ENCODE measurements around the gene GRM7.

The GRM7 gene

GRCh38 chr3:6912240-6912639, 51.3 kb downstream of the GRM7 start:
- no peak for TF ChIP-seq TAF1 (IDR thresholded peaks at IDR 0.05; ENCODE audit: borderline replicate concordance, insufficient read depth, low read length)
- TF ChIP-seq FOXP2 (optimal IDR thresholded peaks at IDR 0.05; ENCODE audit: borderline replicate concordance, extremely low read depth, extremely low read length, insufficient read depth), result no peak
- TF ChIP-seq SIN3A (IDR thresholded peaks at IDR 0.05; ENCODE audit: borderline replicate concordance, insufficient read depth, low read length), result no peak
- TF ChIP-seq POLR2AphosphoS5 (IDR thresholded peaks at IDR 0.05; ENCODE audit: low read depth, low read length), result no peak
- no peak for TF ChIP-seq REST (IDR thresholded peaks at IDR 0.05; ENCODE audit: insufficient read depth in 1 of 2, low read depth in 2 of 2, low read length in 2 of 2)

- TF ChIP-seq TAF1 (IDR thresholded peaks at IDR 0.05; ENCODE audit: borderline replicate concordance, insufficient read depth, low read length) (no peak), POLR2AphosphoS5 (IDR thresholded peaks at IDR 0.05; ENCODE audit: low read depth, low read length) (no peak), FOXP2 (optimal IDR thresholded peaks at IDR 0.05; ENCODE audit: borderline replicate concordance, extremely low read depth, extremely low read length, insufficient read depth) (no peak), REST (IDR thresholded peaks at IDR 0.05; ENCODE audit: insufficient read depth in 1 of 2, low read depth in 2 of 2, low read length in 2 of 2) (no peak), SIN3A (IDR thresholded peaks at IDR 0.05; ENCODE audit: borderline replicate concordance, insufficient read depth, low read length) (no peak)
These were observed 55.0 kb downstream of the GRM7 start for GRCh38 chr3:6915898-6916297.

- TF ChIP-seq REST (IDR thresholded peaks at IDR 0.05; ENCODE audit: insufficient read depth in 1 of 2, low read depth in 2 of 2, low read length in 2 of 2), result no peak
- no peak for TF ChIP-seq TAF1 (IDR thresholded peaks at IDR 0.05; ENCODE audit: borderline replicate concordance, insufficient read depth, low read length)
- TF ChIP-seq FOXP2 (optimal IDR thresholded peaks at IDR 0.05; ENCODE audit: borderline replicate concordance, extremely low read depth, extremely low read length, insufficient read depth), result no peak
- TF ChIP-seq POLR2AphosphoS5 (IDR thresholded peaks at IDR 0.05; ENCODE audit: low read depth, low read length), result no peak; the same call in 1 of the 2 replicates
- no peak for TF ChIP-seq SIN3A (IDR thresholded peaks at IDR 0.05; ENCODE audit: borderline replicate concordance, insufficient read depth, low read length)
These were observed 60.2 kb downstream of the GRM7 start for GRCh38 chr3:6921066-6921465.

- TF ChIP-seq REST (IDR thresholded peaks at IDR 0.05; ENCODE audit: insufficient read depth in 1 of 2, low read depth in 2 of 2, low read length in 2 of 2) (no peak), SIN3A (IDR thresholded peaks at IDR 0.05; ENCODE audit: borderline replicate concordance, insufficient read depth, low read length) (no peak), POLR2AphosphoS5 (IDR thresholded peaks at IDR 0.05; ENCODE audit: low read depth, low read length) (no peak), FOXP2 (optimal IDR thresholded peaks at IDR 0.05; ENCODE audit: borderline replicate concordance, extremely low read depth, extremely low read length, insufficient read depth) (no peak), TAF1 (IDR thresholded peaks at IDR 0.05; ENCODE audit: borderline replicate concordance, insufficient read depth, low read length) (no peak)
These were observed 61.0 kb downstream of the GRM7 start for GRCh38 chr3:6921876-6922275.

- TF ChIP-seq SIN3A (IDR thresholded peaks at IDR 0.05; ENCODE audit: borderline replicate concordance, insufficient read depth, low read length) (no peak), REST (IDR thresholded peaks at IDR 0.05; ENCODE audit: insufficient read depth in 1 of 2, low read depth in 2 of 2, low read length in 2 of 2) (no peak), FOXP2 (optimal IDR thresholded peaks at IDR 0.05; ENCODE audit: borderline replicate concordance, extremely low read depth, extremely low read length, insufficient read depth) (no peak), POLR2AphosphoS5 (IDR thresholded peaks at IDR 0.05; ENCODE audit: low read depth, low read length) (no peak), TAF1 (IDR thresholded peaks at IDR 0.05; ENCODE audit: borderline replicate concordance, insufficient read depth, low read length) (no peak)
These were observed 67.1 kb downstream of the GRM7 start for GRCh38 chr3:6928064-6928463.

Data from PFSK-1 (cell line).